ENCODE measurements around the gene SLC18A2.

DNA sequence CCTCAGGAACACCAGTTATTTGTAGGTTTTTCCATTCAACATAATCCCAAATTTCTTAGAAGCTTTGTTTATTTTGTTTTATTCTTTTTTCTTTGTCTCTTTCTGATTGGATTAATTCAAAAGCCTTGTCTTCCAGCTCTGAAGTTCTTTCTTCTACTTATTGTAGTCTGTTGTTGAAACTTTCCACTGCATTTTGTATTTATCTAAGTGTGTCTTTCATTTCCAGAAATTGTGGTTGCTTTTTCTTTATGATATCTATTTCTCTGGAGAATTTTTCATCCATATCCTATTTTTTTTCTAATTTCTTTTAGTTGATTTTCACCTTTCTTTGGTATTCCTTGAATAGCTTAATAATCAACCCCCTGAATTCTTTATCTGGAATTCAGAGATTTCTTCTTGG, 58.5 kb downstream of the SLC18A2 start:
- TF ChIP-seq, protein P1, sequence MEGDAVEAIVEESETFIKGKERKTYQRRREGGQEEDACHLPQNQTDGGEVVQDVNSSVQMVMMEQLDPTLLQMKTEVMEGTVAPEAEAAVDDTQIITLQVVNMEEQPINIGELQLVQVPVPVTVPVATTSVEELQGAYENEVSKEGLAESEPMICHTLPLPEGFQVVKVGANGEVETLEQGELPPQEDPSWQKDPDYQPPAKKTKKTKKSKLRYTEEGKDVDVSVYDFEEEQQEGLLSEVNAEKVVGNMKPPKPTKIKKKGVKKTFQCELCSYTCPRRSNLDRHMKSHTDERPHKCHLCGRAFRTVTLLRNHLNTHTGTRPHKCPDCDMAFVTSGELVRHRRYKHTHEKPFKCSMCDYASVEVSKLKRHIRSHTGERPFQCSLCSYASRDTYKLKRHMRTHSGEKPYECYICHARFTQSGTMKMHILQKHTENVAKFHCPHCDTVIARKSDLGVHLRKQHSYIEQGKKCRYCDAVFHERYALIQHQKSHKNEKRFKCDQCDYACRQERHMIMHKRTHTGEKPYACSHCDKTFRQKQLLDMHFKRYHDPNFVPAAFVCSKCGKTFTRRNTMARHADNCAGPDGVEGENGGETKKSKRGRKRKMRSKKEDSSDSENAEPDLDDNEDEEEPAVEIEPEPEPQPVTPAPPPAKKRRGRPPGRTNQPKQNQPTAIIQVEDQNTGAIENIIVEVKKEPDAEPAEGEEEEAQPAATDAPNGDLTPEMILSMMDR (IDR thresholded peaks at IDR 0.05) = no peak
- TF ChIP-seq POLR2A (IDR thresholded peaks at IDR 0.05) = no peak
